22Rv1 (cell line): ENCODE results near the gene MATCAP1.

Source experiments
- CTCF ChIP-seq: fragments of 450-650 bp; IDR thresholded peaks from 2 replicates; pipeline ENCODE4 v1.5.1; 2017; ENCODE audit warnings: mild to moderate bottlenecking
- ZFX ChIP-seq: fragments of 450-650 bp; IDR thresholded peaks from 2 replicates; pipeline ENCODE4 v1.6.1; 2017; ENCODE audit warnings: antibody characterized with exemption, borderline replicate concordance

- no peak for TF ChIP-seq CTCF
- TF ChIP-seq ZFX: no peak
These were observed 27.9 kb upstream of the MATCAP1 start for GRCh38 chr16:67211674-67212073.
